ENCODE results near the gene TXNRD2. TPM values are rescaled to one million over a fixed set of nuclear protein-coding genes. Genes with fewer than 3 reads are reported as not detected.

The TXNRD2 gene
- total RNA-seq, 2 donors from 2014 or later = 29.9 to 34.3 TPM

- ATAC-seq (no peak), DNase-seq (ENCODE audit: low spot score) (no peak)
- Mint-ChIP-seq H3K27me3 (no peaks in the 10 kb centered on the region), H3K4me3 (no peak overlapping the region), H3K27ac (no peak overlapping the region), H3K36me3 (no peaks in the 10 kb centered on the region), H3K4me1 (ENCODE audit: low read depth in 2 of 2) (peaks cover 8 to 25% of the 10 kb centered on the region in 2 donors), H3K9me3 (no peaks in the 10 kb centered on the region)
These were observed 16.7 kb upstream of the TXNRD2 start for GRCh38 chr22:19958083-19959042.

- Mint-ChIP-seq H3K4me3 (no peak overlapping the region), H3K9me3 (no peaks in the 10 kb centered on the region), H3K4me1 (ENCODE audit: low read depth in 2 of 2) (peaks cover 8 to 25% of the 10 kb centered on the region in 2 donors), H3K27me3 (no peaks in the 10 kb centered on the region), H3K27ac (no peak overlapping the region), H3K36me3 (no peaks in the 10 kb centered on the region)
- ATAC-seq = no peak
- DNase-seq (ENCODE audit: low spot score) = peak; percentile 46
These were observed 15.8 kb upstream of the TXNRD2 start for GRCh38 chr22:19957445-19957844.

- Mint-ChIP-seq H3K4me1 (ENCODE audit: low read depth in 2 of 2) (peaks cover 8 to 31% of the 10 kb centered on the region in 2 donors), H3K27me3 (no peaks in the 10 kb centered on the region), H3K9me3 (no peaks in the 10 kb centered on the region), H3K36me3 (peaks cover 4% of the 10 kb centered on the region), H3K4me3 (peak overlapping the region; percentile 74), H3K27ac (peak overlapping the region; percentile 83 to 89)
- ATAC-seq = peak; percentile 85 to 86
- DNase-seq (ENCODE audit: low spot score) = peak; percentile 62
These were observed 13.9 kb upstream of the TXNRD2 start for GRCh38 chr22:19955241-19956128.

- Mint-ChIP-seq H3K27ac (peak overlapping the region in 1 of 2 donors; percentile 56), H3K9me3 (no peaks in the 10 kb centered on the region), H3K4me3 (no peak overlapping the region), H3K4me1 (ENCODE audit: low read depth in 2 of 2) (peaks cover 15 to 43% of the 10 kb centered on the region in 2 donors), H3K27me3 (no peaks in the 10 kb centered on the region), H3K36me3 (peaks cover 7% of the 10 kb centered on the region)
- DNase-seq (ENCODE audit: low spot score) (no peak), ATAC-seq (no peak)
These were observed 9.7 kb upstream of the TXNRD2 start for GRCh38 chr22:19951346-19951745.

GRCh38 chr22:19948057-19948760 is 6.6 kb upstream of the TXNRD2 start:
- Mint-ChIP-seq H3K4me3 (no peak overlapping the region), H3K4me1 (ENCODE audit: low read depth in 2 of 2) (peaks cover 14 to 33% of the 10 kb centered on the region in 2 donors), H3K27me3 (no peaks in the 10 kb centered on the region), H3K27ac (peak overlapping the region in 1 of 2 donors; percentile 86), H3K9me3 (no peaks in the 10 kb centered on the region), H3K36me3 (peaks cover 7% of the 10 kb centered on the region)
- DNase-seq (ENCODE audit: low spot score) (no peak), ATAC-seq (no peak)

- Mint-ChIP-seq H3K9me3 (no peaks in the 10 kb centered on the region), H3K27me3 (no peaks in the 10 kb centered on the region), H3K4me1 (ENCODE audit: low read depth in 2 of 2) (peaks cover 39 to 42% of the 10 kb centered on the region in 2 donors), H3K4me3 (peak overlapping the region; percentile 94), H3K36me3 (no peaks in the 10 kb centered on the region), H3K27ac (peak overlapping the region; percentile 96 to 99)
- ATAC-seq (no peak), DNase-seq (ENCODE audit: low spot score) (no peak)
These were observed 1.7 kb upstream of the TXNRD2 start for GRCh38 chr22:19943082-19944026.

- H3K4me3 Mint-ChIP-seq = peak overlapping the region; percentile 94
- ATAC-seq = peak; percentile 26 to 63
- H3K9me3 Mint-ChIP-seq = no peaks in the 10 kb centered on the region
- no peaks in the 10 kb centered on the region for H3K27me3 Mint-ChIP-seq
- peak overlapping the region; percentile 96 to 99 for H3K27ac Mint-ChIP-seq
- no peak for DNase-seq (ENCODE audit: low spot score)
- no peaks in the 10 kb centered on the region for H3K36me3 Mint-ChIP-seq
- H3K4me1 Mint-ChIP-seq (ENCODE audit: low read depth in 2 of 2) = peaks cover 37 to 41% of the 10 kb centered on the region in 2 donors
These were observed 801 bp upstream of the TXNRD2 start for GRCh38 chr22:19942157-19943081.

GRCh38 chr22:19940536-19941364 is 868 bp downstream of the TXNRD2 start:
- no peak for DNase-seq (ENCODE audit: low spot score)
- Mint-ChIP-seq H3K4me1 (ENCODE audit: low read depth in 2 of 2) (peaks cover 31 to 35% of the 10 kb centered on the region in 2 donors), H3K9me3 (peaks cover 5% of the 10 kb centered on the region), H3K27ac (peak overlapping the region; percentile 96 to 99), H3K27me3 (no peaks in the 10 kb centered on the region), H3K4me3 (peak overlapping the region; percentile 94), H3K36me3 (peaks cover 16% of the 10 kb centered on the region)
- peak; percentile 1 to 2 for ATAC-seq

- Mint-ChIP-seq H3K4me3 (no peak overlapping the region), H3K4me1 (ENCODE audit: low read depth in 2 of 2) (peaks cover 19 to 25% of the 10 kb centered on the region in 2 donors)
- no peak for ATAC-seq
These were observed 3.8 kb downstream of the TXNRD2 start for GRCh38 chr22:19937616-19938473.

GRCh38 chr22:19936513-19936912 is 5.1 kb downstream of the TXNRD2 start:
- no peak for DNase-seq (ENCODE audit: low spot score)
- Mint-ChIP-seq H3K36me3 (peaks cover 22% of the 10 kb centered on the region), H3K9me3 (peaks cover 5% of the 10 kb centered on the region), H3K27ac (no peak overlapping the region), H3K4me1 (ENCODE audit: low read depth in 2 of 2) (peaks cover 15 to 16% of the 10 kb centered on the region in 2 donors), H3K4me3 (no peak overlapping the region), H3K27me3 (no peaks in the 10 kb centered on the region)
- ATAC-seq = no peak

More at GRCh38 chr22:19937616-19938473, 3.8 kb downstream of the TXNRD2 start:
- Mint-ChIP-seq H3K9me3 (peaks cover 5% of the 10 kb centered on the region), H3K27ac (no peak overlapping the region), H3K36me3 (peaks cover 22% of the 10 kb centered on the region), H3K27me3 (no peaks in the 10 kb centered on the region)
- DNase-seq (ENCODE audit: low spot score) = no peak
